Endothelial cell of umbilical vein (primary cell): ENCODE data around the gene CMC4. TPM values are rescaled to one million over a fixed set of nuclear protein-coding genes. Genes with fewer than 3 reads are reported as not detected.
A peak's percentile ranks its signal among the peaks of the same experiment; 100 is the strongest.

Experiments
- BruUV-seq: library from RNA; stranded (reverse); fragments of 400-500 nt; replicated peaks from 2 replicates; lab custom pipeline; 2021; lab: Mats Ljungman, UMichigan
- CTCF ChIA-PET: fragments of 300-600, 350-600 bp; sonication (Branson Sonifier 250); formaldehyde crosslinking; loops from one replicate; lab custom pipeline; 2021; ENCODE audit warnings: antibody characterized with exemption, inconsistent platforms; lab: Charles Lee
- POLR2A ChIA-PET: fragments of 300-600, 350-600 bp; sonication (Branson Sonifier 250); formaldehyde crosslinking; loops from one replicate; lab custom pipeline; 2021; ENCODE audit warnings: antibody characterized with exemption, inconsistent platforms; lab: Charles Lee
- DNase-seq: peaks from one replicate; pipeline ENCODE4 v3.0.0-alpha.2; 2011; ENCODE audit warnings: low read depth, low spot score
- FAIRE-seq: peaks from 2 replicates; lab custom pipeline; 2011; peaks lifted over from hg19 to GRCh38; lab: Jason Lieb, UNC
- H2AFZ ChIP-seq: 2 replicates; pipeline ENCODE4 v1.6.0; 2012; ENCODE audit warnings: low read depth, low read length, control low read depth, inconsistent platforms
- H3K27ac ChIP-seq: 2 replicates; pipeline ENCODE4 v1.5.1; 2011; ENCODE audit warnings: low read depth, mild to moderate bottlenecking, control low read depth, low read length, moderate library complexity; ENCODE audit not compliant: insufficient read depth
- H3K27me3 ChIP-seq, 2 experiments: 2 replicates each; pipeline versions ENCODE4 v1.6.0 to v1.6.1; 2011; ENCODE audit warnings: low read length in 2 of 2, mixed read lengths in 1 of 2; ENCODE audit not compliant: control insufficient read depth in 2 of 2, insufficient read depth in 2 of 2
- H3K36me3 ChIP-seq, 2 experiments: 2 replicates in 1 of 2; 3 replicates in 1 of 2; pipeline ENCODE4 v1.5.1; 2011; ENCODE audit warnings: low read length in 2 of 2, mild to moderate bottlenecking in 1 of 2, moderate library complexity in 1 of 2; ENCODE audit not compliant: control insufficient read depth in 2 of 2, insufficient read depth in 2 of 2; ENCODE audit errors: extremely low read depth in 1 of 2
- H3K4me1 ChIP-seq: 3 replicates; pipeline ENCODE4 v1.5.1; 2011; ENCODE audit warnings: mild to moderate bottlenecking, low read length; ENCODE audit not compliant: control insufficient read depth, insufficient read depth; ENCODE audit errors: extremely low read depth
- H3K4me2 ChIP-seq: 2 replicates; pipeline ENCODE4 v1.6.1; 2011; ENCODE audit warnings: low read length, control low read depth, mixed read lengths; ENCODE audit not compliant: insufficient read depth
- H3K4me3 ChIP-seq, 3 experiments: fragments of 200-600 bp in 1 of 3; sonication (generic), shearing (Covaris generic) in 1 of 3; replicated peaks in 1 of 3; 2 replicates each; pipeline ENCODE4 v1.5.1; 2011 to 2016; ENCODE audit warnings: control low read depth in 3 of 3, low read length in 3 of 3, mild to moderate bottlenecking in 2 of 3, inconsistent platforms in 1 of 3, low read depth in 1 of 3, moderate library complexity in 1 of 3; ENCODE audit not compliant: insufficient read depth in 1 of 3
- H3K79me2 ChIP-seq: 2 replicates; pipeline ENCODE4 v1.6.0; 2012; ENCODE audit warnings: low read length, inconsistent platforms; ENCODE audit not compliant: control insufficient read depth, insufficient read depth
- H3K9ac ChIP-seq: replicated peaks from 2 replicates; pipeline ENCODE3; 2011; ENCODE audit warnings: low read length, control low read depth; ENCODE audit not compliant: insufficient read depth; ENCODE audit errors: extremely low read depth
- H3K9me1 ChIP-seq: replicated peaks from 3 replicates; pipeline ENCODE4 v1.6.0; 2011; ENCODE audit warnings: mild to moderate bottlenecking, low read length; ENCODE audit not compliant: control insufficient read depth, insufficient read depth; ENCODE audit errors: extremely low read depth
- H3K9me3 ChIP-seq: replicated peaks from 2 replicates; pipeline ENCODE4 v1.5.1; 2012; ENCODE audit warnings: low read length, inconsistent platforms; ENCODE audit not compliant: control insufficient read depth, insufficient read depth
- H4K20me1 ChIP-seq: replicated peaks from 2 replicates; pipeline ENCODE3; 2011; ENCODE audit warnings: mild to moderate bottlenecking, low read length; ENCODE audit not compliant: control insufficient read depth, insufficient read depth; ENCODE audit errors: extremely low read depth
- JUN ChIP-seq: IDR thresholded peaks from 2 replicates; pipeline ENCODE4 v1.6.1; 2011; ENCODE audit warnings: borderline replicate concordance, low read depth; ENCODE audit not compliant: insufficient read length, insufficient read depth
- dilution Hi-C: fragments of 300-500 bp; cut with MboI; formaldehyde crosslinking; loops from one replicate; pipeline ENCODE4 v1.15.0; 2019; ENCODE audit warnings: low sequenced_read_pairs; ENCODE audit not compliant: extremely low pct_ligation_motif_present
- intact Hi-C: fragments of 100-400 bp; cut with micrococcal nuclease; formaldehyde crosslinking; loops from one replicate; pipeline ENCODE4 v1.10.0; 2022
- polyA plus RNA-seq, 4 experiments: library from polyadenylated mRNA; depleted of rRNA in 3 of 4; stranded (reverse) in 3 of 4; unstranded in 1 of 4; fragments of >200 nt; gene quantifications; 2 replicates each; pipeline versions ENCODE4 v1.2.1 to v1.2.3, GENCODE V29; 2011 to 2012; ENCODE audit warnings: missing spikeins in 1 of 4
- total RNA-seq: library from RNA; stranded (reverse); gene quantifications from 2 replicates; pipeline ENCODE4 v1.2.3, GENCODE V29; 2021
- TF ChIP-seq, protein P1 (sequence below), 2 donors: IDR thresholded peaks; 1 replicate in 1 of 2; 2 replicates in 1 of 2; pipeline ENCODE4 v1.5.1; 2011; ENCODE audit warnings: low read length in 2 of 2, mild to moderate bottlenecking in 2 of 2, moderate library complexity in 2 of 2, control low read depth in 1 of 2, inconsistent platforms in 1 of 2, low read depth in 1 of 2; ENCODE audit not compliant: insufficient read depth in 1 of 2; ENCODE audit errors: extremely low read depth in 1 of 2

The CMC4 gene
- total and polyA plus RNA-seq, 2 donors (not counting 3 experiments of a cell fraction or from before 2014, with no cell fraction given), result 3.2 to 6.7 TPM

DNA sequence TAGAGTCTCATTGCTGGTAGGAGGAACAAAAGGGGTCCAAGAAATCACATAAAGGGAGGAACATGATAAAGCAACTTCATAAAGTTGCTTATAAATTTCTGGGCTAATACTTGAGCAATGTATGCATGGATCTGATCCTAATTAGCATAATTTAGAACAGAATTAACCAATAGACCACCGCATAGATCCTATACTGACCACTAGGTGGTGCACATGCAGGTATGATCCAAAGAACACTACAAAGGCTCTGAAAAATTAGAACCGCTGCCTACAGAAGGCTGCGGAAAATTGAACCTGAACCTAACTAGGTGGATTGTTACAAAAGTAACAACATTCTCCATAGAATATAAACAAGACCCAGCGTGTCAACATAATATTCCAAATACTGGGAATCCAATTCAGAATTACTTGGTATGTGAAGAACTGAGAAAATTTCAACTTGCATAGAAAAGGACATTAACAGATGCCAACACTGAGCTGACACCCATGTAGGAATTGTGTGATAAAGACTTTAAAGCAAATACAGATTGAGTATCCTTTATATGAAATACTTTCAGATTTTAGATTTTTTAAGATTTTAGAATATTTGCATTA, 23.6 kb upstream of the CMC4 start:
- dilution Hi-C loops, result no loop called here
- no peaks in the 10 kb centered on the region for H3K79me2 ChIP-seq
- POLR2A ChIA-PET, result no interaction called here
- CTCF ChIA-PET, result interaction anchor here (0.6 to 1.8 kb wide), 6 partner anchors 10 to 122 kb away, joined by 3 to 7 read pairs (median 3); partner anchors contain the start of genes BRCC3 and VBP1
- no peak overlapping the region for H3K27ac ChIP-seq
- BruUV-seq, result no TSS peak
- no peaks in the 10 kb centered on the region for H3K9me3 ChIP-seq
- no peaks in the 10 kb centered on the region for H3K4me1 ChIP-seq
- H3K9me1 ChIP-seq, result no peaks in the 10 kb centered on the region
- H3K27me3 ChIP-seq, result no peaks in the 10 kb centered on the region
- H2AFZ ChIP-seq, result no peak overlapping the region
- H4K20me1 ChIP-seq, result no peaks in the 10 kb centered on the region
- TF ChIP-seq JUN, result no peak
- TF ChIP-seq, protein P1, sequence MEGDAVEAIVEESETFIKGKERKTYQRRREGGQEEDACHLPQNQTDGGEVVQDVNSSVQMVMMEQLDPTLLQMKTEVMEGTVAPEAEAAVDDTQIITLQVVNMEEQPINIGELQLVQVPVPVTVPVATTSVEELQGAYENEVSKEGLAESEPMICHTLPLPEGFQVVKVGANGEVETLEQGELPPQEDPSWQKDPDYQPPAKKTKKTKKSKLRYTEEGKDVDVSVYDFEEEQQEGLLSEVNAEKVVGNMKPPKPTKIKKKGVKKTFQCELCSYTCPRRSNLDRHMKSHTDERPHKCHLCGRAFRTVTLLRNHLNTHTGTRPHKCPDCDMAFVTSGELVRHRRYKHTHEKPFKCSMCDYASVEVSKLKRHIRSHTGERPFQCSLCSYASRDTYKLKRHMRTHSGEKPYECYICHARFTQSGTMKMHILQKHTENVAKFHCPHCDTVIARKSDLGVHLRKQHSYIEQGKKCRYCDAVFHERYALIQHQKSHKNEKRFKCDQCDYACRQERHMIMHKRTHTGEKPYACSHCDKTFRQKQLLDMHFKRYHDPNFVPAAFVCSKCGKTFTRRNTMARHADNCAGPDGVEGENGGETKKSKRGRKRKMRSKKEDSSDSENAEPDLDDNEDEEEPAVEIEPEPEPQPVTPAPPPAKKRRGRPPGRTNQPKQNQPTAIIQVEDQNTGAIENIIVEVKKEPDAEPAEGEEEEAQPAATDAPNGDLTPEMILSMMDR (IDR thresholded peaks at IDR 0.05; ENCODE audit: extremely low read depth in 1 of 2, insufficient read depth in 1 of 2, low read depth in 1 of 2, low read length in 2 of 2), result peak; percentile 42 to 49
- H3K4me2 ChIP-seq, result no peak overlapping the region
- H3K9ac ChIP-seq, result no peak overlapping the region
- FAIRE-seq (no peak), DNase-seq (peak; percentile 27)
- no peak overlapping the region for H3K4me3 ChIP-seq
- intact Hi-C loops, result loop anchor here (1.0 to 10.0 kb wide), 2 partner anchors 120 to 726 kb away; partner anchors contain the start of gene VBP1
- no peaks in the 10 kb centered on the region for H3K36me3 ChIP-seq
